ENCODE measurements around the gene CISD3. TPM values are rescaled to one million over a fixed set of nuclear protein-coding genes. Genes with fewer than 3 reads are reported as not detected.

The CISD3 gene
- total and polyA plus RNA-seq, 2 donors (not counting 1 experiment from before 2014, with no cell fraction given): 5.0 to 11.3 TPM

DNA sequence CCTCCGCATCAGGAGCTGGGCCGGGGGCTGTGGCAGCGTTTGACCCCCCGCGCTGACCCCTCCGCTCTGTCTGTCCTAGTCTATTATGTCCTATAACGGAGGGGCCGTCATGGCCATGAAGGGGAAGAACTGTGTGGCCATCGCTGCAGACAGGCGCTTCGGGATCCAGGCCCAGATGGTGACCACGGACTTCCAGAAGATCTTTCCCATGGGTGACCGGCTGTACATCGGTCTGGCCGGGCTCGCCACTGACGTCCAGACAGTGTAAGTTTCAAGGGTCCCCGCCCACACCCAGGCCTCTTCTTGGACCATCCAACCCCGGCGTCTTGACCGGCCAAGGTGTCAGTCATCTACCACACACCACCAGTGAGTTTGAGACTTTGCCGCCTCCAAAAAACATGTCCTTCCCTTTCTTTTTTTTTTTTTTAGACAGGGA, 22.9 kb downstream of the CISD3 start:
- peak overlapping the region; percentile 94 for H3K4me3 Mint-ChIP-seq
- intact Hi-C loops (cut with micrococcal nuclease): loop anchor here (5.0 kb wide), 1 partner anchor 196 kb away; no protein-coding TSS in a partner anchor
- H3K9ac ChIP-seq (ENCODE audit: low read length): peak overlapping the region; percentile 96
- H3K4me3 ChIP-seq (ENCODE audit: control extremely low read depth in 1 of 5, extremely low read depth in 1 of 5, insufficient read depth in 1 of 5, low read depth in 2 of 5, low read length in 4 of 5): peak overlapping the region; percentile 61 to 100 (median 97)
- peaks cover 0 to 27% of the 10 kb centered on the region in 2 experiments for H3K36me3 ChIP-seq (replicated peaks in 1 of 2; ENCODE audit: control extremely low read depth in 1 of 2, control insufficient read depth in 1 of 2, extremely low read depth in 1 of 2, insufficient read depth in 2 of 2, low read length in 1 of 2)
- no peak for TF ChIP-seq EZH2 (IDR thresholded peaks at IDR 0.05; ENCODE audit: borderline replicate concordance, insufficient read depth, low read depth, low read length, poor library complexity, severe bottlenecking)
- TF ChIP-seq, protein P1, sequence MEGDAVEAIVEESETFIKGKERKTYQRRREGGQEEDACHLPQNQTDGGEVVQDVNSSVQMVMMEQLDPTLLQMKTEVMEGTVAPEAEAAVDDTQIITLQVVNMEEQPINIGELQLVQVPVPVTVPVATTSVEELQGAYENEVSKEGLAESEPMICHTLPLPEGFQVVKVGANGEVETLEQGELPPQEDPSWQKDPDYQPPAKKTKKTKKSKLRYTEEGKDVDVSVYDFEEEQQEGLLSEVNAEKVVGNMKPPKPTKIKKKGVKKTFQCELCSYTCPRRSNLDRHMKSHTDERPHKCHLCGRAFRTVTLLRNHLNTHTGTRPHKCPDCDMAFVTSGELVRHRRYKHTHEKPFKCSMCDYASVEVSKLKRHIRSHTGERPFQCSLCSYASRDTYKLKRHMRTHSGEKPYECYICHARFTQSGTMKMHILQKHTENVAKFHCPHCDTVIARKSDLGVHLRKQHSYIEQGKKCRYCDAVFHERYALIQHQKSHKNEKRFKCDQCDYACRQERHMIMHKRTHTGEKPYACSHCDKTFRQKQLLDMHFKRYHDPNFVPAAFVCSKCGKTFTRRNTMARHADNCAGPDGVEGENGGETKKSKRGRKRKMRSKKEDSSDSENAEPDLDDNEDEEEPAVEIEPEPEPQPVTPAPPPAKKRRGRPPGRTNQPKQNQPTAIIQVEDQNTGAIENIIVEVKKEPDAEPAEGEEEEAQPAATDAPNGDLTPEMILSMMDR (IDR thresholded peaks at IDR 0.05): no peak
- peak overlapping the region; percentile 16 for H3K27ac Mint-ChIP-seq
- CTCF ChIA-PET: interaction anchor here (2.6 kb wide), 1 partner anchor 77 kb away, joined by 9 read pairs; no protein-coding TSS in a partner anchor
- H4K20me1 ChIP-seq (ENCODE audit: control insufficient read depth, insufficient read depth, low read length, poor library complexity, severe bottlenecking): peaks cover 42% of the 10 kb centered on the region
- H2AFZ ChIP-seq (ENCODE audit: insufficient read depth, low read depth, low read length, poor library complexity, severe bottlenecking): peak overlapping the region; percentile 98
- peaks cover 43% of the 10 kb centered on the region for H3K4me1 Mint-ChIP-seq
- 12% methylated on average over 22 of the region's 22 CpGs for WGBS (ENCODE audit: insufficient coverage)
- peaks cover 43 to 52% of the 10 kb centered on the region in 2 donors for H3K4me1 ChIP-seq (ENCODE audit: control insufficient read depth in 2 of 2, insufficient read depth in 2 of 2, low read length in 2 of 2)
- ATAC-seq (ENCODE audit: low read depth) (no peak), DNase-seq (no peak)
- peaks cover 0 to 9% (median 0%) of the 10 kb centered on the region in 3 donors for H3K9me3 ChIP-seq (ENCODE audit: control extremely low read depth in 1 of 3, control insufficient read depth in 2 of 3, insufficient read depth in 1 of 3, low read length in 2 of 3)
- H3K9me3 Mint-ChIP-seq (ENCODE audit: insufficient read depth): no peaks in the 10 kb centered on the region
- peak overlapping the region; percentile 88 to 95 for H3K27ac ChIP-seq (ENCODE audit: low read length in 2 of 2)
- peak overlapping the region; percentile 79 for H3K4me2 ChIP-seq (replicated peaks; ENCODE audit: low read depth, low read length, poor library complexity, severe bottlenecking)
- H3K27me3 Mint-ChIP-seq: peaks cover 21% of the 10 kb centered on the region
- H3K79me2 ChIP-seq (ENCODE audit: control insufficient read depth, insufficient read depth, low read length): peaks cover 48% of the 10 kb centered on the region
- POLR2A ChIA-PET: interaction anchor here (0.6 to 0.7 kb wide), 2 partner anchors 86 to 394 kb away, joined by 3 to 5 read pairs; no protein-coding TSS in a partner anchor
- H3K27me3 ChIP-seq (replicated peaks in 1 of 4; ENCODE audit: control extremely low read depth in 1 of 4, control insufficient read depth in 3 of 4, insufficient read depth in 4 of 4, low read length in 3 of 4): peaks cover 0 to 32% (median 24%) of the 10 kb centered on the region in 4 experiments

DNA sequence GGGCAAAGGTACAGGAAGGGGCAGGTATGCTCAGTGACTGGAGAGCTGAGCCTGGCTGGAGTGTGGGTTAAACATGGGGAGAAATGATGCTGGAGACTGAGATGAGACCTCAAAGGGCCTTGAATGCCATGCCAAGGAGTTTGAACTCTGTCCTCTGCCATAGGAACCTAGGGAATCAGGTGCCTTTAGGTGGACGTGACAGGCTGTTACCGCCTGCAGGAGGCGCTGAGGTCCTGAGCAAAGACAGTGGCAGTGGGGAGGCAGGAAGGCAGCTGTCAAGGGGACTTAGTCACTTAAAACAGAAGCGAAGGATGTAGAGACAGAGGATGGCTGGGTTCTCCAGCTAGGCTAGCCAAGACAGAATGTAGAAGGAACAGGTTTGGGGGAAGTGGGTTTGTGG, 31.5 kb downstream of the CISD3 start:
- WGBS (ENCODE audit: insufficient coverage): 91% methylated on average over 4 of the region's 4 CpGs
- no peak overlapping the region for H3K9ac ChIP-seq (ENCODE audit: low read length)

More for the DNA sequence above, 31.5 kb downstream of the CISD3 start:
- POLR2A ChIA-PET: no interaction called here
- ATAC-seq (ENCODE audit: low read depth) (no peak), DNase-seq (peak; percentile 36)
- Mint-ChIP-seq H3K27ac (no peak overlapping the region), H3K9me3 (ENCODE audit: insufficient read depth) (no peaks in the 10 kb centered on the region), H3K4me3 (no peak overlapping the region), H3K27me3 (no peaks in the 10 kb centered on the region), H3K4me1 (peaks cover 4% of the 10 kb centered on the region)
- H3K4me1 ChIP-seq (ENCODE audit: control insufficient read depth in 2 of 2, insufficient read depth in 2 of 2, low read length in 2 of 2): no peaks in the 10 kb centered on the region
- H4K20me1 ChIP-seq (ENCODE audit: control insufficient read depth, insufficient read depth, low read length, poor library complexity, severe bottlenecking): peaks cover 13% of the 10 kb centered on the region
- no peak overlapping the region for H3K4me2 ChIP-seq (replicated peaks; ENCODE audit: low read depth, low read length, poor library complexity, severe bottlenecking)
- TF ChIP-seq EZH2 (IDR thresholded peaks at IDR 0.05; ENCODE audit: borderline replicate concordance, insufficient read depth, low read depth, low read length, poor library complexity, severe bottlenecking): no peak
- TF ChIP-seq, protein P1 (IDR thresholded peaks at IDR 0.05): no peak
- H3K79me2 ChIP-seq (ENCODE audit: control insufficient read depth, insufficient read depth, low read length): peaks cover 12% of the 10 kb centered on the region
- H2AFZ ChIP-seq (ENCODE audit: insufficient read depth, low read depth, low read length, poor library complexity, severe bottlenecking): no peak overlapping the region
- H3K27ac ChIP-seq (ENCODE audit: low read length in 2 of 2): no peak overlapping the region
- CTCF ChIA-PET: interaction anchor here (0.6 to 1.8 kb wide), 5 partner anchors 64 to 414 kb away, joined by 3 to 6 read pairs (median 3); no protein-coding TSS in a partner anchor
- H3K9me3 ChIP-seq (ENCODE audit: control extremely low read depth in 1 of 3, control insufficient read depth in 2 of 3, insufficient read depth in 1 of 3, low read length in 2 of 3): no peaks in the 10 kb centered on the region
- H3K36me3 ChIP-seq (replicated peaks in 1 of 2; ENCODE audit: control extremely low read depth in 1 of 2, control insufficient read depth in 1 of 2, extremely low read depth in 1 of 2, insufficient read depth in 2 of 2, low read length in 1 of 2): peaks cover 3 to 78% of the 10 kb centered on the region in 2 experiments
- no peaks in the 10 kb centered on the region for H3K27me3 ChIP-seq (replicated peaks in 1 of 4; ENCODE audit: control extremely low read depth in 1 of 4, control insufficient read depth in 3 of 4, insufficient read depth in 4 of 4, low read length in 3 of 4)
- H3K4me3 ChIP-seq (ENCODE audit: control extremely low read depth in 1 of 5, extremely low read depth in 1 of 5, insufficient read depth in 1 of 5, low read depth in 2 of 5, low read length in 4 of 5): no peak overlapping the region
- intact Hi-C loops (cut with micrococcal nuclease): no loop called here
